Measurements from ENCODE around the gene BAIAP2L1. TPM values are rescaled to one million over a fixed set of nuclear protein-coding genes. Genes with fewer than 3 reads are reported as not detected.
A peak's percentile ranks its signal among the peaks of the same experiment; 100 is the strongest.

The BAIAP2L1 gene
- total RNA-seq, 1 experiment from 2014 or later = 63.8 TPM

DNA sequence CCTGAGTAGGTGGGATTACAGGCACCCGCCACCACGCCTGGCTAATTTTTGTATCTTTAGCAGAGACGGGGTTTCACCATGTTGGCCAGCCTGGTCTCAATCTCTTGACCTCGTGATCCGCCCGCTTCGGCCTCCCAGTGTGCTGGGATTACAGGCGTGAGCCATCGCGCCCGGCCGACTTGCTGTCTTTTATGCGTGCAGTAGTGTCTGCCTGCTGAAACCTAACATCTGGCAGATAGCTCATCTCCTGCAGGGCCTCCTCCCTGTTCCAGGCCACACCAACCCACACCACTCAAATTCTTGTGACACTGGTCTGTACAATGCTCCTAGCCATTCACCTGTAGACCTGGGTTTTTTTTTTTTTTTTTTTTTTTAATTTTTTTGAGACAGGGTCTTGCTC lies 41.5 kb downstream of the BAIAP2L1 start:
- intact Hi-C loops (cut with micrococcal nuclease; ENCODE audit: unreplicated experiment) = loop anchor here (10.0 kb wide), 1 partner anchor 75 kb away; the partner anchor contains the start of gene BRI3
- DNase-seq = no peak
- Mint-ChIP-seq H3K27ac (ENCODE audit: unreplicated experiment) (no peak overlapping the region), H3K9me3 (ENCODE audit: low read depth, unreplicated experiment) (no peaks in the 10 kb centered on the region), H3K4me1 (ENCODE audit: low read depth, unreplicated experiment) (peaks cover 26% of the 10 kb centered on the region), H3K4me3 (ENCODE audit: low read depth, unreplicated experiment) (no peak overlapping the region), H3K27me3 (ENCODE audit: unreplicated experiment) (no peaks in the 10 kb centered on the region), H3K36me3 (ENCODE audit: insufficient read depth, unreplicated experiment) (peaks cover 25% of the 10 kb centered on the region)
- TF ChIP-seq CTCF (IDR thresholded peaks at IDR 0.05; ENCODE audit: unreplicated experiment) = no peak
- CTCF ChIA-PET = interaction anchor here (1.2 kb wide), 1 partner anchor 12 kb away, joined by 3 read pairs; no protein-coding TSS in a partner anchor
- BruUV-seq (replicated peaks) = no TSS peak

DNA sequence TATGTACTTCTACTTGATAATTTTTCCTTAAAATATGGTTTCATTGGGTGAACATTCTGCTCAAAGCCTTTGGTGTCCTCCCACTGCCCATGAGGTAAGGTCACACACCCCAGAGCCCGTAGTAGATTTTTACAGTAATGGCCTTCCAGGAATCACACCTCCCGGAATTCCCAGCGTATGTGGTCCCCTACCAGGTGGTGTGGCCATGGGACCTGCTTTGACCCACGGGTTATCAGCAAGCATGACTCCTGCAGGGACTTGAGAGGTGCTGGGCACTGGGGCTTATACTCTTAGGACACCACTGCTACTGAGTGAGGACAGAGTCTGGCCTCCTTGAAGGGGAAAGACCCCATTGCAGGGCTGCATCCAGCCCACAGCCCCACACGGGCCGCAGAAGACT lies 42.2 kb downstream of the BAIAP2L1 start:
- Mint-ChIP-seq H3K9me3 (ENCODE audit: low read depth, unreplicated experiment) (no peaks in the 10 kb centered on the region), H3K4me1 (ENCODE audit: low read depth, unreplicated experiment) (peaks cover 27% of the 10 kb centered on the region), H3K27ac (ENCODE audit: unreplicated experiment) (no peak overlapping the region), H3K36me3 (ENCODE audit: insufficient read depth, unreplicated experiment) (peaks cover 31% of the 10 kb centered on the region), H3K4me3 (ENCODE audit: low read depth, unreplicated experiment) (no peak overlapping the region), H3K27me3 (ENCODE audit: unreplicated experiment) (no peaks in the 10 kb centered on the region)
- intact Hi-C loops (cut with micrococcal nuclease; ENCODE audit: unreplicated experiment) = loop anchor here (10.0 kb wide), 1 partner anchor 74 kb away; the partner anchor contains the start of gene BRI3
- CTCF ChIA-PET = interaction anchor here (1.2 kb wide), 1 partner anchor 74 kb away, joined by 3 read pairs; no protein-coding TSS in a partner anchor
- DNase-seq = no peak
- no peak for TF ChIP-seq CTCF (IDR thresholded peaks at IDR 0.05; ENCODE audit: unreplicated experiment)
- no TSS peak for BruUV-seq (replicated peaks)

DNA sequence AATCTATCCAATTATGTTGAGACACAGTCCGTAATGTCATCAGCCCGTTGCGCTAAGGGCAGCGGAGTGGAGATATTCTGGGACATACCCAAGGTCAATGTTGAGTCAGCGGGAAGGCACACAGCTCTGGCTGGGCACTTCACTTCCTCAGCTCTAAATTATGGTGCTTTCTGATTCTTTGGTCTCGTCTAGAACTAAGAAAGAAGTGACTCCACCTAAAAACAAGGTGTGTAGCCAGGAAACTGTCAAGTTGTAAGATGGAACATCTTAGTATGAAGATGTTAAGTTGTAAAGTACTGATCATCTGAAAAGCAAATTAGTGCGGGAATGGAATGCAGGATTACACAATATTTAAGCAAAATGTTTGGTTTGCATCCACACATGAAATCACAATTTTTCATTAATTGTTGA lies 43.1 kb downstream of the BAIAP2L1 start:
- CTCF ChIA-PET = interaction anchor here (0.6 to 1.2 kb wide), 2 partner anchors 43 to 73 kb away, joined by 3 read pairs; partner anchors contain the start of gene BAIAP2L1
- peaks cover 31% of the 10 kb centered on the region for H3K4me1 Mint-ChIP-seq (ENCODE audit: low read depth, unreplicated experiment)
- no peak for TF ChIP-seq CTCF (IDR thresholded peaks at IDR 0.05; ENCODE audit: unreplicated experiment)
- peak; percentile 7 for DNase-seq
- H3K36me3 Mint-ChIP-seq (ENCODE audit: insufficient read depth, unreplicated experiment) = peaks cover 35% of the 10 kb centered on the region
- H3K27ac Mint-ChIP-seq (ENCODE audit: unreplicated experiment) = no peak overlapping the region
- no TSS peak for BruUV-seq (replicated peaks)
- peak overlapping the region; percentile 30 for H3K4me3 Mint-ChIP-seq (ENCODE audit: low read depth, unreplicated experiment)
- no peaks in the 10 kb centered on the region for H3K9me3 Mint-ChIP-seq (ENCODE audit: low read depth, unreplicated experiment)
- intact Hi-C loops (cut with micrococcal nuclease; ENCODE audit: unreplicated experiment) = loop anchor here (10.0 kb wide), 1 partner anchor 73 kb away; the partner anchor contains the start of gene BRI3
- no peaks in the 10 kb centered on the region for H3K27me3 Mint-ChIP-seq (ENCODE audit: unreplicated experiment)

GRCh38 chr7:98355250-98355538 lies 45.7 kb downstream of the BAIAP2L1 start:
- peak overlapping the region; percentile 67 for H3K4me3 Mint-ChIP-seq (ENCODE audit: low read depth, unreplicated experiment)
- H3K36me3 Mint-ChIP-seq (ENCODE audit: insufficient read depth, unreplicated experiment) = peaks cover 30% of the 10 kb centered on the region
- peak overlapping the region; percentile 94 for H3K27ac Mint-ChIP-seq (ENCODE audit: unreplicated experiment)
- intact Hi-C loops (cut with micrococcal nuclease; ENCODE audit: unreplicated experiment) = loop anchor here (2.0 to 10.0 kb wide), 2 partner anchors 30 to 70 kb away; partner anchors contain the start of gene BRI3
- no TSS peak for BruUV-seq (replicated peaks)
- peaks cover 36% of the 10 kb centered on the region for H3K4me1 Mint-ChIP-seq (ENCODE audit: low read depth, unreplicated experiment)
- no peak for DNase-seq
- H3K9me3 Mint-ChIP-seq (ENCODE audit: low read depth, unreplicated experiment) = no peaks in the 10 kb centered on the region
- TF ChIP-seq CTCF (IDR thresholded peaks at IDR 0.05; ENCODE audit: unreplicated experiment) = no peak
- CTCF ChIA-PET = interaction anchor here (0.5 to 1.9 kb wide), 4 partner anchors 29 to 65 kb away, joined by 3 to 6 read pairs (median 4); partner anchors contain the start of gene BAIAP2L1
- H3K27me3 Mint-ChIP-seq (ENCODE audit: unreplicated experiment) = no peaks in the 10 kb centered on the region

All from Calu3 (cell line).